HepG2 (cell line): ENCODE measurements around the gene GSG1. TPM values are rescaled to one million over a fixed set of nuclear protein-coding genes. Genes with fewer than 3 reads are reported as not detected.

Experiments used
- BRCA1 ChIP-seq: sonication (generic); formaldehyde crosslinking; IDR thresholded peaks from 2 replicates; pipeline ENCODE4 v1.4.0; 2020; ENCODE audit warnings: missing genetic modification reagents
- CHD4 ChIP-seq: fragments of 200-600 bp; sonication (generic); IDR thresholded peaks from 2 replicates; pipeline ENCODE4 v1.7.0; 2017; ENCODE audit warnings: mild to moderate bottlenecking, low read length, borderline replicate concordance
- FIP1L1 ChIP-seq: fragments of 200-400 bp; formaldehyde crosslinking; IDR thresholded peaks from 2 replicates; pipeline ENCODE4 v1.6.1; 2018; ENCODE audit warnings: low read depth, mild to moderate bottlenecking, low read length, moderate library complexity, borderline replicate concordance; ENCODE audit not compliant: insufficient read depth
- HNRNPLL ChIP-seq: fragments of 200-400 bp; formaldehyde crosslinking; IDR thresholded peaks from 2 replicates; pipeline ENCODE4 v1.6.1; 2017; ENCODE audit warnings: mild to moderate bottlenecking, low read depth, low read length; ENCODE audit not compliant: poor library complexity, severe bottlenecking
- KAT8 ChIP-seq: IDR thresholded peaks from 2 replicates; pipeline ENCODE4 v1.6.1; 2016; ENCODE audit warnings: missing genetic modification reagents, missing compliant biosample characterization
- KMT2B ChIP-seq: IDR thresholded peaks from 2 replicates; pipeline ENCODE4 v1.6.1; 2016; ENCODE audit warnings: missing genetic modification reagents, missing compliant biosample characterization
- NFE2L1 ChIP-seq: sonication (generic); formaldehyde crosslinking; IDR thresholded peaks from 2 replicates; pipeline ENCODE4 v1.4.0; 2020; ENCODE audit warnings: missing genetic modification reagents, mild to moderate bottlenecking, borderline replicate concordance
- NFIC ChIP-seq: IDR thresholded peaks from 2 replicates; pipeline ENCODE4 v1.6.1; 2012; ENCODE audit warnings: mild to moderate bottlenecking, low read length, inconsistent platforms
- RAD51 ChIP-seq: fragments of 450-650 bp; IDR thresholded peaks from 2 replicates; pipeline ENCODE4 v1.6.1; 2016; ENCODE audit warnings: borderline replicate concordance
- SETDB1 ChIP-seq: sonication (generic); formaldehyde crosslinking; IDR thresholded peaks from 2 replicates; pipeline ENCODE4 v1.5.1; 2020; ENCODE audit warnings: missing genetic modification reagents, mild to moderate bottlenecking, borderline replicate concordance
- THAP9 ChIP-seq: sonication (generic); formaldehyde crosslinking; IDR thresholded peaks from 2 replicates; pipeline ENCODE4; 2020; ENCODE audit warnings: missing genetic modification reagents, mild to moderate bottlenecking, borderline replicate concordance
- ZBTB10 ChIP-seq: sonication (generic); formaldehyde crosslinking; IDR thresholded peaks from 2 replicates; pipeline ENCODE4 v1.4.0; 2020; ENCODE audit warnings: missing genetic modification reagents, borderline replicate concordance
- ZNF552 ChIP-seq: sonication (generic); formaldehyde crosslinking; IDR thresholded peaks from 2 replicates; pipeline ENCODE4 v1.9.0; 2022; ENCODE audit warnings: missing genetic modification reagents, mild to moderate bottlenecking, borderline replicate concordance
- ZNF75D ChIP-seq: sonication (generic); formaldehyde crosslinking; IDR thresholded peaks from 2 replicates; pipeline ENCODE4 v1.8.1; 2023; ENCODE audit warnings: missing genetic modification reagents, mild to moderate bottlenecking, borderline replicate concordance
- polyA plus RNA-seq, 8 experiments: library from polyadenylated mRNA; depleted of rRNA in 3 of 8; stranded (reverse) in 7 of 8; unstranded in 1 of 8; fragments of >200 nt; fragmentation: Illumina TruSeq in 4 of 8; extraction: Trizol in 4 of 8; gene quantifications; 2 replicates each; pipeline versions ENCODE4 v1.2.1 to v1.2.3, GENCODE V29; 2011 to 2016; ENCODE audit warnings: low read depth in 4 of 8, missing spikeins in 1 of 8, mixed read lengths in 1 of 8; ENCODE audit not compliant: insufficient read depth in 1 of 8
- total RNA-seq, 5 experiments: library from RNA; depleted of rRNA; stranded (reverse); fragments of >200 nt; fragmentation: Illumina TruSeq; extraction: Trizol; gene quantifications; 2 replicates each; pipeline ENCODE4 v1.2.3, GENCODE V29; 2016; ENCODE audit warnings: low read depth in 1 of 5

GSG1 gene
- total and polyA plus RNA-seq, 2 of the 13 experiments (the other 11 are each of a cell fraction or from before 2014, with no cell fraction given) = not detected

DNA sequence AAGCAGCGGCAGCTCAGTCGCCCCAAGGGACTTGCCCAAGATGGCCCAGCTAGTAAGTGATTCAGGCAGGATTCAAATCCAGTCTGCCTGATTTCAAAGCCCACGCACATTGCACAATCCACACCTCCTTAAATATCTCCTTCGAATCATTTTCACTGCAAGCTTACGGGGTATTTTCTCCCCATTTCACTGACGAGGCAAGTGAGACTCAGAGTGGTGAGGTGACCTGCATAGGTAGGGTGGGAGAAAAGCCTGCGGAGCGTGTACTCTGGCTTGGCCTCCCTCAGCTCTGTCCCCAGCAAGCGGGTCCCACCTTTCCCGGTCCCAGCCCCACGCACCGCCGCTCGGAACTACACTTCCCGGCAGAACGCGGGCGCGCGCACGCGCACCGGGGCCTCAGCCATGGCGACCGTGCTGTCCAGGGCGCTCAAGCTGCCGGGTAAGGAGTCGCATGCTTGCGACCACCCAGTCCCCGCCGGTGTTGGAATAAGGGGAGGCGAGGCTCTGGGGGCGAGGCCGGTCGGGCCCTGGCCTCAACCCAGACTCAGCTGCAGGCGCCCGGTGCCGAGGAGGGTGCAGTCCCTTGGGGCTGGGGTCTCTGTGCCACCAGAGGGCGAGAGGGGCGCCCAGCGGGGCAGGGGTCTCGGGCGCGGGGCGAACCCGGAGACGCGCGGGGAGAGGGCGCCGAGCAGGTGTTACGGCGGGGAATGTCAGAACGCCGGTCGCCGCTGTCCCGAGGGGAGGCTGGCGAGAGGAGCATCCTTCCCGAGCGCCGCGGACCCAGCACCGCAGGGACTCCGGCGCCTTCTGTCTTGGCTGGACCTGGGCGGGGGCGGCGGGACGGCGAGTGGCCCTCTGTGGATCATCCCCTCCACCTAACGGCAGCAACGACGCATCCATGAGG lies 59.2 kb downstream of the GSG1 start, which contains the start of gene FAM234B (continued):
- TF ChIP-seq HNRNPLL (peak; percentile 37), NFE2L1 (CRISPR knock-in tag) (no peak), ZBTB10 (CRISPR knock-in tag) (0 out of 2 replicates have a peak, but pooled peaks have one; percentile 20), THAP9 (CRISPR knock-in tag) (peak; percentile 64; the same call in 1 of the 2 replicates), BRCA1 (CRISPR knock-in tag) (no peak), RAD51 (no peak), NFIC (no peak), KAT8 (CRISPR knock-in tag) (peak; percentile 49; the same call in 1 of the 2 replicates), CHD4 (no peak), FIP1L1 (no peak), SETDB1 (no peak), ZNF75D (no peak), KMT2B (peak; percentile 82), ZNF552 (CRISPR knock-in tag) (no peak)
